Stimulated activated CD4-positive, alpha-beta T cell treated with anti-CD3 and anti-CD28 coated beads, Interleukin-4, amount 100 ng/mL, for 4 hours (primary cell): Measurements from ENCODE around the gene GRID2IP.
A peak's percentile ranks its signal among the peaks of the same experiment; 100 is the strongest.
"Not testable (repeated sequence)": the region's sequence is repeated elsewhere in the genome, so short reads cannot be mapped to it uniquely, and the experiment has no call there.

ENCODE experiments used
- DNase-seq, 2 experiments: peaks; one replicate each; pipeline ENCODE4 v3.0.0-alpha.2; 2020

The GRID2IP gene

GRCh38 chr7:6551016-6551511 lies at the start of gene GRID2IP:
Gene GRID2IP, minus strand, starts transcription at chr7:6551461. Its CDS starts 25 bp downstream, at chr7:6551436.
- no peak for DNase-seq

- DNase-seq: no peak
These were observed 48.8 kb upstream of the GRID2IP start for GRCh38 chr7:6600093-6600492.

- DNase-seq: no peak
These were observed 39.4 kb upstream of the GRID2IP start for GRCh38 chr7:6590645-6591110.

GRCh38 chr7:6589829-6590644 lies 38.8 kb upstream of the GRID2IP start, which contains the start of gene INTS15:
Gene INTS15, plus strand, starts transcription at chr7:6590021. Its CDS starts 263 bp downstream, at chr7:6590284.
- DNase-seq: peak; percentile 74 to 84

GRCh38 chr7:6589151-6589828 lies 38.0 kb upstream of the GRID2IP start:
- no peak for DNase-seq

- no peak for DNase-seq
These were observed 37.3 kb upstream of the GRID2IP start for GRCh38 chr7:6588566-6588965.

- not testable (repeated sequence) for DNase-seq
These were observed 34.6 kb upstream of the GRID2IP start for GRCh38 chr7:6585746-6586432.

GRCh38 chr7:6579446-6579845 lies 28.2 kb upstream of the GRID2IP start:
- no peak for DNase-seq

- no peak for DNase-seq
These were observed 27.1 kb upstream of the GRID2IP start for GRCh38 chr7:6578114-6579084.

- peak; percentile 84 to 87 for DNase-seq
These were observed 26.3 kb upstream of the GRID2IP start, which contains the start of gene ZDHHC4 for GRCh38 chr7:6577369-6578113. Gene ZDHHC4, plus strand, starts transcription at chr7:6577454. Its CDS starts 3,108 bp downstream, at chr7:6580562.

- not testable (repeated sequence) for DNase-seq
These were observed 25.7 kb upstream of the GRID2IP start for GRCh38 chr7:6576867-6577368.

GRCh38 chr7:6576024-6576866 lies 25.0 kb upstream of the GRID2IP start:
- no peak for DNase-seq

- DNase-seq: no peak
These were observed 24.2 kb upstream of the GRID2IP start for GRCh38 chr7:6575281-6576023.

- no peak for DNase-seq
These were observed 20.0 kb upstream of the GRID2IP start for GRCh38 chr7:6571160-6571779.

- no peak for DNase-seq
These were observed 16.6 kb upstream of the GRID2IP start for GRCh38 chr7:6567886-6568285.

GRCh38 chr7:6565655-6566054 lies 14.4 kb upstream of the GRID2IP start:
- no peak for DNase-seq

GRCh38 chr7:6563936-6564770 lies 12.9 kb upstream of the GRID2IP start:
- no peak for DNase-seq

- DNase-seq: no peak
These were observed 10.8 kb upstream of the GRID2IP start for GRCh38 chr7:6562106-6562505.
